B cell (primary cell): ENCODE results near the gene DNMBP. TPM values are rescaled to one million over a fixed set of nuclear protein-coding genes. Genes with fewer than 3 reads are reported as not detected.

Source experiments
- ATAC-seq: fragments of 200-7000 bp; cut with Tn5 transposase; one replicate; pipeline ENCODE4 v1.10.0; 2021; ENCODE audit warnings: low read depth, mild to moderate bottlenecking, moderate number of reproducible peaks, moderate library complexity
- CTCF ChIA-PET: fragments of 350-600 bp; sonication (Branson Sonifier 250); formaldehyde crosslinking; loops from one replicate; lab custom pipeline; 2021; ENCODE audit warnings: antibody characterized with exemption, inconsistent platforms; lab: Charles Lee
- POLR2A ChIA-PET: fragments of 350-600 bp; sonication (Branson Sonifier 250); formaldehyde crosslinking; loops from one replicate; lab custom pipeline; 2021; ENCODE audit warnings: antibody characterized with exemption; lab: Charles Lee
- DNase-seq: peaks from one replicate; pipeline ENCODE4 v3.0.0; 2013
- H2AFZ ChIP-seq: 2 replicates; pipeline ENCODE4 v1.6.1; 2012; ENCODE audit warnings: mild to moderate bottlenecking, low read depth, low read length; ENCODE audit not compliant: insufficient read depth, poor library complexity, severe bottlenecking
- H3K27ac ChIP-seq, 2 donors: 1 replicate in 1 of 2; 2 replicates in 1 of 2; pipeline ENCODE4 v1.5.1; 2012 to 2013; ENCODE audit warnings: low read length in 2 of 2, mild to moderate bottlenecking in 2 of 2, moderate library complexity in 1 of 2
- H3K27me3 ChIP-seq, 4 experiments: fragments of 200-600 bp in 1 of 4; sonication (generic) in 1 of 4; replicated peaks in 1 of 4; 1 replicate in 2 of 4; 2 replicates in 2 of 4; pipeline versions ENCODE4 v1.6.1 to v1.7.0; 2013 to 2016; ENCODE audit warnings: low read length in 3 of 4, mild to moderate bottlenecking in 2 of 4, mixed read lengths in 1 of 4, moderate library complexity in 1 of 4; ENCODE audit not compliant: insufficient read depth in 4 of 4, control insufficient read depth in 3 of 4; ENCODE audit errors: control extremely low read depth in 1 of 4
- H3K36me3 ChIP-seq, 2 experiments: replicated peaks in 1 of 2; 1 replicate in 1 of 2; 2 replicates in 1 of 2; pipeline versions ENCODE4 v1.6.1 to v1.7.1; 2013; ENCODE audit warnings: low read length in 1 of 2; ENCODE audit not compliant: insufficient read depth in 2 of 2, control insufficient read depth in 1 of 2; ENCODE audit errors: control extremely low read depth in 1 of 2, extremely low read depth in 1 of 2
- H3K4me1 ChIP-seq, 2 donors: fragments of 200-600 bp in 1 of 2; sonication (generic) in 1 of 2; 1 replicate in 1 of 2; 2 replicates in 1 of 2; pipeline versions ENCODE4 v1.5.1 to v1.6.1; 2013 to 2017; ENCODE audit warnings: low read length in 2 of 2; ENCODE audit not compliant: control insufficient read depth in 2 of 2, insufficient read depth in 2 of 2
- H3K4me2 ChIP-seq: replicated peaks from 2 replicates; pipeline ENCODE3; 2012; ENCODE audit warnings: mild to moderate bottlenecking, low read depth, low read length; ENCODE audit not compliant: poor library complexity, severe bottlenecking
- H3K4me3 ChIP-seq, 5 experiments: fragments of 200-600 bp in 1 of 5; sonication (generic) in 1 of 5; 1 replicate in 3 of 5; 2 replicates in 2 of 5; pipeline versions ENCODE4 v1.5.1 to v1.7.0; 2011 to 2016; ENCODE audit warnings: low read length in 4 of 5, mild to moderate bottlenecking in 4 of 5, low read depth in 2 of 5, control low read depth in 1 of 5, moderate library complexity in 1 of 5; ENCODE audit not compliant: insufficient read depth in 1 of 5; ENCODE audit errors: control extremely low read depth in 1 of 5, extremely low read depth in 1 of 5
- H3K79me2 ChIP-seq: fragments of 200-600 bp; sonication (generic); one replicate; pipeline ENCODE4 v1.6.0; 2016; ENCODE audit warnings: low read length; ENCODE audit not compliant: control insufficient read depth, insufficient read depth
- H3K9ac ChIP-seq: fragments of 200-600 bp; sonication (generic); 2 replicates; pipeline ENCODE4 v1.6.1; 2017; ENCODE audit warnings: mild to moderate bottlenecking, low read length, moderate library complexity
- H3K9me3 ChIP-seq, 3 donors: one replicate each; pipeline versions ENCODE4 v1.6.1 to v1.7.1; 2013; ENCODE audit warnings: low read length in 2 of 3; ENCODE audit not compliant: control insufficient read depth in 2 of 3, insufficient read depth in 1 of 3; ENCODE audit errors: control extremely low read depth in 1 of 3
- H4K20me1 ChIP-seq: 2 replicates; pipeline ENCODE4 v1.6.0; 2012; ENCODE audit warnings: mild to moderate bottlenecking, low read length; ENCODE audit not compliant: insufficient read depth, control insufficient read depth, poor library complexity, severe bottlenecking
- H3K27ac Mint-ChIP-seq: one replicate; pipeline ENCODE4 v1.8.0; 2021; ENCODE audit warnings: mixed read lengths
- H3K27me3 Mint-ChIP-seq: one replicate; pipeline ENCODE4 v1.8.0; 2021; ENCODE audit warnings: mixed read lengths
- H3K4me1 Mint-ChIP-seq: one replicate; pipeline ENCODE4 v1.8.0; 2021; ENCODE audit warnings: mixed read lengths
- H3K4me3 Mint-ChIP-seq: one replicate; pipeline ENCODE4 v1.8.0; 2021; ENCODE audit warnings: mixed read lengths
- H3K9me3 Mint-ChIP-seq: one replicate; pipeline ENCODE4 v1.8.0; 2022; ENCODE audit warnings: mixed read lengths; ENCODE audit not compliant: insufficient read depth
- EZH2 ChIP-seq: IDR thresholded peaks from 2 replicates; pipeline ENCODE4 v1.6.1; 2012; ENCODE audit warnings: borderline replicate concordance, low read depth, mild to moderate bottlenecking, moderate library complexity, low read length; ENCODE audit not compliant: insufficient read depth, poor library complexity, severe bottlenecking
- WGBS: methylation state at CpG from one replicate; pipeline ENCODE4 v1.1.5; 2013; ENCODE audit warnings: missing lambda C conversion rate; ENCODE audit not compliant: insufficient coverage; 5-methylcytosine and 5-hydroxymethylcytosine counted together
- intact Hi-C: fragments of 100-400 bp; cut with micrococcal nuclease; formaldehyde crosslinking; loops from one replicate; pipeline ENCODE4 v1.10.0; 2022
- polyA plus RNA-seq: library from polyadenylated mRNA; depleted of rRNA; stranded (reverse); fragments of >200 nt; gene quantifications from 2 replicates; pipeline ENCODE4 v1.2.3, GENCODE V29; 2012
- total RNA-seq, 2 donors: library from RNA; stranded (reverse); fragments of 120-200 nt in 1 of 2; gene quantifications; 1 replicate in 1 of 2; 2 replicates in 1 of 2; pipeline versions ENCODE4 v1.2.3 to v1.2.4, GENCODE V29; 2013 to 2022
- TF ChIP-seq, protein P1 (sequence below): fragments of 200-600 bp; IDR thresholded peaks from one replicate; pipeline ENCODE4 v1.8.0; 2022; ENCODE audit warnings: antibody characterized with exemption, mild to moderate bottlenecking

Gene DNMBP
- total and polyA plus RNA-seq, 2 donors (not counting 1 experiment from before 2014, with no cell fraction given) = 12.8 to 22.6 TPM

DNA sequence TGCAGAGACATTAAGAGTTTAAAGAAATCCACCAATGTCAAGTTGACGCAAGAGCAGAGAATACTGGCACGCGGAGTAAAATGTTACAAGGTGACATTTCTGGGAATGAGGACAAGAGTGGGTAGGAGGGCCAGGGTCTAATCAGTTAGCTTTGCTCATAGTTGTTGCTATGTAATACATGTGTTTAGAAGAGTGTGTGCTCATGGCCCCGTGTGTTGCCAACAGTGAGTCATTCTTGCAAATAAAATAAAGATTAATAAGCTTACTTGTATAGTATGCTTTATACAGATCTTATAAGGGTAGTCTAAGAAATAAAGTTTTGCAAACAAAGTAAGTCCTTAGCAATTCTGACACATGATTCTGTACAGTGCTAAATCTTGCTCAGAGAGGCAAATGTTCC is 64.5 kb downstream of the DNMBP start:
- peaks cover 2 to 5% of the 10 kb centered on the region in 2 experiments for H3K36me3 ChIP-seq

DNA sequence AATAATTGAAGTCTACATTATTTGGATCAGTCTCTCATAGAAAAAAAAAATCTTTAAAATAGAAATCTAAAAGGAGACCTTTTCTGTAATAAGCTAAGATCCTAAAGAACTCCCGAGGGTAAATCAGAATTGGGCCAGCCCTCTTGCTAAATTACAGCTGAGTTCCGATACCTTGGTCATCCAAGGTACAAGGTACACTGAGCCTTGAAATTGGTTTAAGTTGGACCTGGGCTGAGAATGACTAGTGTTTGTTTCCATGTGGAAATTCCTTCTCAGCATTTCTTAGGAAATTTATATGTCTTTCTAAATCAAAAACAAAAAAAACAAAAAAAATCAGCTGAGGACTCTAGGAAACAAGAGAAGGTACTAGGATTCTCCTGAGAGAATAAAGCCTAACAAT is 64.9 kb downstream of the DNMBP start:
- no peak overlapping the region for H2AFZ ChIP-seq
- ATAC-seq (no peak), DNase-seq (no peak)
- Mint-ChIP-seq H3K27ac (no peak overlapping the region), H3K4me1 (peaks cover 16% of the 10 kb centered on the region), H3K4me3 (no peak overlapping the region), H3K9me3 (peaks cover 4% of the 10 kb centered on the region), H3K27me3 (no peaks in the 10 kb centered on the region)
- TF ChIP-seq EZH2 = no peak
- TF ChIP-seq, protein P1, sequence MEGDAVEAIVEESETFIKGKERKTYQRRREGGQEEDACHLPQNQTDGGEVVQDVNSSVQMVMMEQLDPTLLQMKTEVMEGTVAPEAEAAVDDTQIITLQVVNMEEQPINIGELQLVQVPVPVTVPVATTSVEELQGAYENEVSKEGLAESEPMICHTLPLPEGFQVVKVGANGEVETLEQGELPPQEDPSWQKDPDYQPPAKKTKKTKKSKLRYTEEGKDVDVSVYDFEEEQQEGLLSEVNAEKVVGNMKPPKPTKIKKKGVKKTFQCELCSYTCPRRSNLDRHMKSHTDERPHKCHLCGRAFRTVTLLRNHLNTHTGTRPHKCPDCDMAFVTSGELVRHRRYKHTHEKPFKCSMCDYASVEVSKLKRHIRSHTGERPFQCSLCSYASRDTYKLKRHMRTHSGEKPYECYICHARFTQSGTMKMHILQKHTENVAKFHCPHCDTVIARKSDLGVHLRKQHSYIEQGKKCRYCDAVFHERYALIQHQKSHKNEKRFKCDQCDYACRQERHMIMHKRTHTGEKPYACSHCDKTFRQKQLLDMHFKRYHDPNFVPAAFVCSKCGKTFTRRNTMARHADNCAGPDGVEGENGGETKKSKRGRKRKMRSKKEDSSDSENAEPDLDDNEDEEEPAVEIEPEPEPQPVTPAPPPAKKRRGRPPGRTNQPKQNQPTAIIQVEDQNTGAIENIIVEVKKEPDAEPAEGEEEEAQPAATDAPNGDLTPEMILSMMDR = no peak
- H3K36me3 ChIP-seq = peaks cover 2 to 5% of the 10 kb centered on the region in 2 experiments
- H4K20me1 ChIP-seq = peaks cover 16% of the 10 kb centered on the region
- intact Hi-C loops = no loop called here
- H3K27me3 ChIP-seq = no peaks in the 10 kb centered on the region
- WGBS = 86% methylated on average over 1 of the region's 2 CpGs
- peaks cover 42% of the 10 kb centered on the region for H3K79me2 ChIP-seq
- no peak overlapping the region for H3K4me2 ChIP-seq
- H3K9me3 ChIP-seq = no peaks in the 10 kb centered on the region
- CTCF ChIA-PET = no interaction called here
- no peak overlapping the region for H3K9ac ChIP-seq
- POLR2A ChIA-PET = no interaction called here
- H3K4me3 ChIP-seq = no peak overlapping the region
- no peaks in the 10 kb centered on the region for H3K4me1 ChIP-seq
- H3K27ac ChIP-seq = no peak overlapping the region

More for the DNA sequence above, 64.5 kb downstream of the DNMBP start:
- 100% methylated on average over 3 of the region's 4 CpGs for WGBS
- TF ChIP-seq, protein P1 = no peak
- no peak for TF ChIP-seq EZH2
- Histone ChIP-seq H3K79me2 (peaks cover 44% of the 10 kb centered on the region), H4K20me1 (peaks cover 16% of the 10 kb centered on the region), H3K27ac (no peak overlapping the region), H3K4me3 (no peak overlapping the region), H3K9ac (no peak overlapping the region), H3K9me3 (no peaks in the 10 kb centered on the region), H3K4me2 (no peak overlapping the region), H3K4me1 (no peaks in the 10 kb centered on the region), H2AFZ (no peak overlapping the region), H3K27me3 (no peaks in the 10 kb centered on the region)
- Mint-ChIP-seq H3K9me3 (peaks cover 4% of the 10 kb centered on the region), H3K27ac (no peak overlapping the region), H3K4me1 (peaks cover 14% of the 10 kb centered on the region), H3K4me3 (no peak overlapping the region), H3K27me3 (no peaks in the 10 kb centered on the region)
- intact Hi-C loops = no loop called here
- ATAC-seq (no peak), DNase-seq (no peak)
- POLR2A ChIA-PET = no interaction called here
- CTCF ChIA-PET = interaction anchor here (1.5 kb wide), 1 partner anchor 21 kb away, joined by 3 read pairs; no protein-coding TSS in a partner anchor
